Naive B cell (primary cell): ENCODE results near the gene MLNR. TPM values are rescaled to one million over a fixed set of nuclear protein-coding genes. Genes with fewer than 3 reads are reported as not detected.

Source experiments
- ATAC-seq, 2 donors: fragments of 150-1000 bp; cut with Tn5 transposase; 2 replicates each; pipeline ENCODE4 v1.10.0; 2021; ENCODE audit warnings: low read depth in 2 of 2, mild to moderate bottlenecking in 2 of 2, moderate library complexity in 2 of 2
- DNase-seq: peaks from one replicate; pipeline ENCODE4 v3.0.0; 2022
- H3K27ac Mint-ChIP-seq, 6 donors: one replicate each; pipeline ENCODE4 v1.8.0; 2020 to 2022; ENCODE audit warnings: mild to moderate bottlenecking in 6 of 6, mixed read lengths in 6 of 6, moderate library complexity in 5 of 6, inconsistent platforms in 2 of 6
- H3K27me3 Mint-ChIP-seq, 3 donors: one replicate each; pipeline ENCODE4 v1.8.0; 2021 to 2022; ENCODE audit warnings: mixed read lengths in 3 of 3, mild to moderate bottlenecking in 1 of 3
- H3K36me3 Mint-ChIP-seq, 2 donors: one replicate each; pipeline ENCODE4 v1.8.0; 2020 to 2022; ENCODE audit warnings: mixed read lengths in 2 of 2, inconsistent platforms in 1 of 2, mild to moderate bottlenecking in 1 of 2
- H3K4me1 Mint-ChIP-seq, 3 donors: one replicate each; pipeline ENCODE4 v1.8.0; 2020 to 2022; ENCODE audit warnings: mixed read lengths in 3 of 3, inconsistent platforms in 1 of 3, mild to moderate bottlenecking in 1 of 3, moderate library complexity in 1 of 3
- H3K4me3 Mint-ChIP-seq, 8 donors: one replicate each; pipeline ENCODE4 v1.8.0; 2020 to 2022; ENCODE audit warnings: mild to moderate bottlenecking in 8 of 8, mixed read lengths in 8 of 8, moderate library complexity in 8 of 8, inconsistent platforms in 2 of 8
- H3K9me3 Mint-ChIP-seq, 7 donors: one replicate each; pipeline ENCODE4 v1.8.0; 2020 to 2022; ENCODE audit warnings: mixed read lengths in 7 of 7, mild to moderate bottlenecking in 5 of 7, inconsistent platforms in 2 of 7, moderate library complexity in 1 of 7
- polyA plus RNA-seq, 6 donors: library from polyadenylated mRNA; unstranded; fragments of 300-500 nt; fragmentation: Illumina TruSeq; gene quantifications; one replicate each; pipeline ENCODE4 v1.2.3, GENCODE V29; 2021; ENCODE audit warnings: low read depth in 6 of 6

Gene MLNR, protein sequence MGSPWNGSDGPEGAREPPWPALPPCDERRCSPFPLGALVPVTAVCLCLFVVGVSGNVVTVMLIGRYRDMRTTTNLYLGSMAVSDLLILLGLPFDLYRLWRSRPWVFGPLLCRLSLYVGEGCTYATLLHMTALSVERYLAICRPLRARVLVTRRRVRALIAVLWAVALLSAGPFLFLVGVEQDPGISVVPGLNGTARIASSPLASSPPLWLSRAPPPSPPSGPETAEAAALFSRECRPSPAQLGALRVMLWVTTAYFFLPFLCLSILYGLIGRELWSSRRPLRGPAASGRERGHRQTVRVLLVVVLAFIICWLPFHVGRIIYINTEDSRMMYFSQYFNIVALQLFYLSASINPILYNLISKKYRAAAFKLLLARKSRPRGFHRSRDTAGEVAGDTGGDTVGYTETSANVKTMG
- not detected for polyA plus RNA-seq

DNA sequence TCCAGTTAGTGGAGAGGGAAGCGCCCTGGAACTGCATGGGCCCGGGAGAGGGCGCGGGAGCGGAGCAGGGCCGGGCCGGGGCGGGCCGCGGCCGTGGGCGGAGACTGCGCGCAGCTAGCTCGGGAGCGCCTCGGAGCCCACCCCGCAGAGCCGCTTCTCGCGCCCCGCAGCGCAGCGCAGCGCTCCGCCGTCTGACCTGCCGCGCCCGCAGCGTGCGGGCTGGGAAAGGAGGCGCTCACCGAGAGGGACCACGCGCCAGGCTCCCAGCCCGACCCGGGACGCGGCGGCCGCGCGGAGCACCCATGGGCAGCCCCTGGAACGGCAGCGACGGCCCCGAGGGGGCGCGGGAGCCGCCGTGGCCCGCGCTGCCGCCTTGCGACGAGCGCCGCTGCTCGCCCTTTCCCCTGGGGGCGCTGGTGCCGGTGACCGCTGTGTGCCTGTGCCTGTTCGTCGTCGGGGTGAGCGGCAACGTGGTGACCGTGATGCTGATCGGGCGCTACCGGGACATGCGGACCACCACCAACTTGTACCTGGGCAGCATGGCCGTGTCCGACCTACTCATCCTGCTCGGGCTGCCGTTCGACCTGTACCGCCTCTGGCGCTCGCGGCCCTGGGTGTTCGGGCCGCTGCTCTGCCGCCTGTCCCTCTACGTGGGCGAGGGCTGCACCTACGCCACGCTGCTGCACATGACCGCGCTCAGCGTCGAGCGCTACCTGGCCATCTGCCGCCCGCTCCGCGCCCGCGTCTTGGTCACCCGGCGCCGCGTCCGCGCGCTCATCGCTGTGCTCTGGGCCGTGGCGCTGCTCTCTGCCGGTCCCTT lies at the start of gene MLNR:
Gene MLNR, plus strand, starts transcription at position 303 of the 820 bp plus-strand sequence. Its CDS starts 0 bp downstream, at position 303.
- ATAC-seq (peak; percentile 80 to 89), DNase-seq (peak; percentile 37)
- peak within 1 kb of the TSS; percentile 58 to 89 (median 83) for H3K4me3 Mint-ChIP-seq
- H3K4me1 Mint-ChIP-seq = peaks cover 6 to 19% (median 15%) of the 10 kb centered on the region in 3 donors
- peaks cover 0 to 23% (median 5%) of the 10 kb centered on the region in 7 donors for H3K9me3 Mint-ChIP-seq
- H3K27me3 Mint-ChIP-seq = peaks cover 52 to 60% (median 54%) of the 10 kb centered on the region in 3 donors
- H3K36me3 Mint-ChIP-seq = peaks cover 0 to 25% of the 10 kb centered on the region in 2 donors
- peak within 1 kb of the TSS in 3 of 6 donors; percentile 15 to 21 (median 20) for H3K27ac Mint-ChIP-seq

DNA sequence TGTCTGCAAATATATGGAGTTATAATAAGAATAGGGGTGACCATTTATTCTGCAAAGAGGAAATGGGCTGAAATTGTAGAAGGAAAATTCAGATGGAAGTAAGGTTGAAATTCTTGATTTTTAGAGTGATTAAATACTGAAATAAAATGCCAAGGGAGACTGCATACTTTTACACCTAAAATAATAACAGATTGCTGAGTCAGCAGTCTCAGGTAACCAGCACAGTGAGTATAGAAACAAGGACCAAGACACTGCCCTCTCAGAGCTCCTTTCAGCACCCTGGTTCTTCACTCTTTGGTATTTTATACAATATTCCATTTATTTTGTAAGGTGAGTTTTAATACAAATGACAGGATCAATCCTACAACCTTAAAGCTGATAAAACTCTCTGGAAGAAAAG lies 48.8 kb upstream of the MLNR start:
- no peaks in the 10 kb centered on the region for H3K27me3 Mint-ChIP-seq
- H3K4me3 Mint-ChIP-seq = no peak overlapping the region
- H3K4me1 Mint-ChIP-seq = peaks cover 0 to 3% (median 0%) of the 10 kb centered on the region in 3 donors
- ATAC-seq (no peak), DNase-seq (no peak)
- peaks cover 13 to 29% of the 10 kb centered on the region in 2 donors for H3K36me3 Mint-ChIP-seq
- no peak overlapping the region for H3K27ac Mint-ChIP-seq
- peaks cover 0 to 4% (median 0%) of the 10 kb centered on the region in 7 donors for H3K9me3 Mint-ChIP-seq

DNA sequence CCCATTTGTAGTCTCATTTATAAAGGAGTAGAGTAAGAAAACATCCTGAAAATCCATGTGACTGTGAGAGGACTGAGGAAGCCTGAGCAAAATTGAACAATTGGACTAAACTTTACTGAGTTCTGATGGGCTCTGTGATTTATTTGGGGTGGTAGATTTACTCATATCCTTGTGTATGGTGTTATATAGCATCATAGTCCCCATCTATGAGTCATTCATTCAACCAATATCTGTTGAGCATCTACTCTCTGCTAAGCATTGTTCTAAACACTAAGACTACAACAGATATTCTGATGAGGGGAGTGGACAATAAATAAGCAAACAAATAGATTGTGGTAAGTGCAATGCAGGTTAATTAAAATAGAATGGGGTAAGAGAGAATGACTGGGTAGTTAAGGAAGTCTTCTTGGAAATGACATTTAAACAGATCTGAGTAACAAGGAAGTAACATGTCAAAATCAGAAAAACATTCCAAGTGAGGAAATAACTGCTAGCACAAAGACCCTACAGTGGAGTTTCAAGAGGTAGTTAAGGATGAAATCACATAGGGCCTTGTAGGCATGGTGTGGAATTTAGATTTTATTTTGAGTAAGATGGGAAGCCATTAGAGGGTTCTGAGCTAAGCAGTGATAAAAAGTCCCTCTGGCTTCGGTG lies 36.3 kb upstream of the MLNR start:
- no peak overlapping the region for H3K27ac Mint-ChIP-seq
- no peak for DNase-seq
- no peak for ATAC-seq
- H3K4me1 Mint-ChIP-seq = no peaks in the 10 kb centered on the region
- H3K36me3 Mint-ChIP-seq = peaks cover 10 to 27% of the 10 kb centered on the region in 2 donors
- no peaks in the 10 kb centered on the region for H3K9me3 Mint-ChIP-seq
- no peak overlapping the region for H3K4me3 Mint-ChIP-seq
- no peaks in the 10 kb centered on the region for H3K27me3 Mint-ChIP-seq

DNA sequence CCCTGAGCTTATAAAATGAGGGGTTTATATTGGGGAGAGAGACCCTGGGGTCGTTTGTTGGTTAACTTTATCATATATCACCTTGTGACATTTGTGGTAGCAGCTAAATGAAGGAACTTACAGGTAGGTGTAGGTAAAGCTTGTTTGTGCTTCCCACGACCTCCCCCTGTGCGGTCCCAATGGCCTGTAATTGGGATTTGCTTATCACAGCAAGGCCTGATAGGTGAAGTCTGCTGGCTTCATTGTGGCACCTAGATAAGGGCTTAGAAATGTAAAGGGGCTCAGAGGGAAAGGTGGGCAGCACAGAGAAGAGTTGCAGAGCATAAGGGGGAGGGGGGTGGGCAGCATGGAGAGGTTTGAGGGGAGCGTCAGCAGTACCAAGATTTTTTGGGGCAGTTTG lies 35.5 kb upstream of the MLNR start:
- Mint-ChIP-seq H3K27ac (no peak overlapping the region), H3K27me3 (no peaks in the 10 kb centered on the region), H3K4me1 (no peaks in the 10 kb centered on the region), H3K4me3 (no peak overlapping the region), H3K36me3 (peaks cover 9 to 26% of the 10 kb centered on the region in 2 donors), H3K9me3 (no peaks in the 10 kb centered on the region)
- DNase-seq = no peak
- ATAC-seq = no peak

DNA sequence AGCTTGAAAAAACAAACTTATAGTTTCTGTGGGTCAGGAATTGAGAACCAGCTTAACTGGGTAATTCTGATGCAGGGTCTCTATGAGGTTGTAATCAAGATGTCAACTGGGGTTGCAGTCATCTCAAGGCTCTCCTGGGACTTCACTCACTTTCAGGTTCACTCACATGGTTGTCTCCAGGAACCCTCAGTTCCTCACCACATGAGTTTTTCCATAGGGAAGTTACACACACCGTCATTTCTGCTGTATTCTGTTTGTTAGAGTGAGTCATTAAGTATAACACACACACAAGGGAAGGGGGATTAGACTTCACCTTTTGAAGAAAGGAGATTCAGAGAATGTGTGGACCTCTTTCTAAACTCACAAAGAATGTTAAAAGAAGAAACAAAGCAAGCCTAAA lies 34.9 kb upstream of the MLNR start:
- H3K4me3 Mint-ChIP-seq = no peak overlapping the region
- peaks cover 9 to 26% of the 10 kb centered on the region in 2 donors for H3K36me3 Mint-ChIP-seq
- H3K27me3 Mint-ChIP-seq = no peaks in the 10 kb centered on the region
- H3K4me1 Mint-ChIP-seq = no peaks in the 10 kb centered on the region
- H3K9me3 Mint-ChIP-seq = no peaks in the 10 kb centered on the region
- peak overlapping the region in 2 of 6 donors; percentile 4 to 47 for H3K27ac Mint-ChIP-seq
- DNase-seq = no peak
- no peak for ATAC-seq

DNA sequence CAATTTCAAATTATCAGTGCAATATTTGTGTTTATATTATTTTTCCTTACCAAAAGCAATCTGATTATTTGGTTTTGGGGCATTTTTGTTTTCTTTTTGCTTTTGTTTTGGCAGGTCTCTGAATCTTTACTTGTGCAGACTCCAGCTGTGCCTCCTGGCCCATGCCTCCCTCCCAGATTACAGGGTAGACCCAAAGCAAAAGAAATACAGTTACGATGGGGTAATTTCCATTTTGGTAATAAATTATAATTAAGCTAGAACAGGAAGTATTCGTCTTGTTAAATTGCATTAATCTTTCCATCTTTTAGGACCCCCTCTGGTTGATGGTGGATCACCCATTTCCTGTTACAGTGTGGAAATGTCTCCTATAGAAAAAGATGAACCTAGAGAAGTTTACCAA lies 29.2 kb upstream of the MLNR start:
- Mint-ChIP-seq H3K36me3 (peaks cover 9 to 21% of the 10 kb centered on the region in 2 donors), H3K27ac (peak overlapping the region in 1 of 6 donors; percentile 38)

DNA sequence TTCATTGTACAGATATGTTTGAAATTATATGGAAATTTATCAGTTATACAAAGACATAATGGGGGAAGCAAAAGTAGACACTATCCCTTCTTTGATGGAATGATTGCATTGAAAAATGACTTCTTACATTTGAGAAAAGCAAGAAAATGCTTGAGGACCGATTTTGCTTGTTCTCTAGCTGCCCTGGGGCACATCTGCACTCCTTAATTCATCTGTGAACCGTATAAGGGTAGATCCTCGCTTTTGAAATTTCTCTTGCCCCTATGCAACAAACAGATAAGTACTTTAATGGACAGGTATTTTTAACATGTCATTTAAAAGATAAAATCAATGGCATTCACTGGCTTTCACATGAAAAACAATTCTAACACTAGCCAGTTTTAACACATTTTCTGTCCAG lies 13.5 kb upstream of the MLNR start:
- H3K4me1 Mint-ChIP-seq = no peaks in the 10 kb centered on the region
- DNase-seq = no peak
- no peak overlapping the region for H3K27ac Mint-ChIP-seq
- no peak overlapping the region for H3K4me3 Mint-ChIP-seq
- ATAC-seq = no peak
- peaks cover 11 to 15% of the 10 kb centered on the region in 2 donors for H3K36me3 Mint-ChIP-seq
- H3K27me3 Mint-ChIP-seq = no peaks in the 10 kb centered on the region
- H3K9me3 Mint-ChIP-seq = no peaks in the 10 kb centered on the region

More for the DNA sequence above, 29.2 kb upstream of the MLNR start:
- ATAC-seq = no peak
- Mint-ChIP-seq H3K27me3 (no peaks in the 10 kb centered on the region), H3K4me1 (no peaks in the 10 kb centered on the region), H3K9me3 (no peaks in the 10 kb centered on the region), H3K4me3 (no peak overlapping the region)
- DNase-seq = no peak

DNA sequence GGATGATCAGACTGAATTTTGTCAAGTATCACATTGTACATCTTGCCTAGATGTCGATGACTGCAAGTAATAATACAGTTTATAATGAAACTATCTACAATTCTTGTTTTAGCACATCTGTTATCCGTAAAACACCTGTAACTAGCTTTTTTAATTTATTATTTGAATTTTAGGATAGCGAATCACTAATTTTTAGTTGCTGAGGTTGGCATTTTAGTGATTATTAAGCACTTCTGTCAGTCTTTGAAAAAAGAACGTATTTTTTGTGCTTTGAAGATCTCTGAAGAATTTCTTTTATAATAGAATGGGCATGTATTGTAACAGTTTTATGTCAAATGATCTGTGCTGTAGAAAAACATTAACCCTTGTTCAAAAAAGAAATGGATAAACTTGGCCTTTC lies 11.5 kb upstream of the MLNR start:
- DNase-seq (no peak), ATAC-seq (no peak)
- Mint-ChIP-seq H3K9me3 (no peaks in the 10 kb centered on the region), H3K36me3 (peaks cover 11% of the 10 kb centered on the region in 2 donors), H3K27me3 (no peaks in the 10 kb centered on the region), H3K4me1 (peaks cover 1 to 4% (median 3%) of the 10 kb centered on the region in 3 donors), H3K27ac (no peak overlapping the region), H3K4me3 (no peak overlapping the region)

DNA sequence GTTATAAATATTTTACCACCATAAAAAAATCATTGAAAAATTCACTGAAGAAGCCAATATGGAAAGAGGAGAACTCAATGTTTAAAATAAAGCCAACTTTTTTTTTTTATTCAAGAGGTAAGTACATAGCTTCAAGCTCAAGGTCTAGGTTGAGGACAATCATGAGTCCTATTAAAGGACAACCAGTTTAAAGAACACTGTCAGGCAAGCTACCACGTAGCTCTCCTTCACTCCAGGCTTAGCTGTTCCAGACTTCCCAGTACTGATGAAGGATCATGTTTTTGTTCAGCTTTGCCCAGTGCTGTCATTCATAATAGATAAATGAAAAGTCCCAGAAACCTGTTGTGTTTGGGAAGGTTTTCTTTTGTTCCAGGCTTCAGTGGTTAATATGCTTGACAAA lies 10.0 kb upstream of the MLNR start:
- H3K4me3 Mint-ChIP-seq = no peak overlapping the region
- H3K36me3 Mint-ChIP-seq = peaks cover 7 to 11% of the 10 kb centered on the region in 2 donors
- no peak overlapping the region for H3K27ac Mint-ChIP-seq
- H3K9me3 Mint-ChIP-seq = peaks cover 0 to 3% (median under 1%) of the 10 kb centered on the region in 7 donors
- peaks cover 14 to 19% (median 16%) of the 10 kb centered on the region in 3 donors for H3K4me1 Mint-ChIP-seq
- ATAC-seq (no peak), DNase-seq (no peak)
- no peaks in the 10 kb centered on the region for H3K27me3 Mint-ChIP-seq

DNA sequence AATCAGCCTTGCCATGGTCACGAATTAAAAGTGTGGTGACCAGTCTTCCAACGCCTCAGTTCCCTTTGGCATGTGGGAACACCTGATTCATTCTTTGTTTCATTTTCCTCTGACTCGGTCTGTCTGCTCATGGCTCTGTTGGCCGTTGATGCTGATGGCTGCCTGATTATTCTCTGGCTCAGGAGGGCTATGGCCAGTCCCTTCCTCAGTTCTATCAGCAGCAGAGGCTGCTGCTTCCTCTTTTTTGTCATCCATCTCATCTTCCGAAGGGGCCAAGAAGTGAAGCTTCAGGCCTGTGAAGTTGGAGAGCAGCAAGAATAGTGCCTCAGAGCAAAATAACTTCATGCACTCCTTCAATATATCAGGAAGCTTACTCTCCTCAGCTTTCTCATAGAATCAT lies 9.5 kb upstream of the MLNR start:
- Mint-ChIP-seq H3K36me3 (peaks cover 7 to 8% of the 10 kb centered on the region in 2 donors), H3K27me3 (no peaks in the 10 kb centered on the region), H3K27ac (no peak overlapping the region), H3K4me3 (no peak overlapping the region), H3K4me1 (peaks cover 17 to 22% (median 18%) of the 10 kb centered on the region in 3 donors), H3K9me3 (peaks cover 0 to 6% (median 2%) of the 10 kb centered on the region in 7 donors)
- ATAC-seq (no peak), DNase-seq (no peak)

DNA sequence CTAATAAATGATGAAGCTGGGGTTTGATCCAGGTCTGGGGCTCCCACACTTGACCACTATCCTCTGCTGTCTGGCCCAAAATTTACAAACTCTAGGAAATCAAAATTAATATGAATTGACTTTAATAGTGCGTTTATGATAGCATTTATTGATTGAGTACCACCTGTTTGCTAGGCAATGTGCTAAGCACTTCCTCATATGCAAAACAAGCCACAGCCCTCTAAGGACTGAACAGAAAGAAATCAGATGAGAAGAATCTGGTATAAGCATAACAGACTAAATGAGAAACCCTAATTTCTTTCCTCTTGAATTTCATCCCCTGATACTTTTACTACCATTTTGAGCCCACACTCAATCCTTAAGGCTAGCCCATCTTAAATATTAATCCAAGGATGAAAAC lies 6.6 kb upstream of the MLNR start:
- Mint-ChIP-seq H3K27me3 (peaks cover 21 to 23% (median 22%) of the 10 kb centered on the region in 3 donors), H3K4me1 (peaks cover 23 to 28% (median 26%) of the 10 kb centered on the region in 3 donors), H3K4me3 (peak overlapping the region in 2 of 8 donors; percentile 0 to 55), H3K36me3 (peaks cover 0 to 19% of the 10 kb centered on the region in 2 donors), H3K9me3 (peaks cover 0 to 26% (median 7%) of the 10 kb centered on the region in 7 donors), H3K27ac (peak overlapping the region in 1 of 6 donors; percentile 42)
- ATAC-seq (peak; percentile 43 to 51), DNase-seq (no peak)

DNA sequence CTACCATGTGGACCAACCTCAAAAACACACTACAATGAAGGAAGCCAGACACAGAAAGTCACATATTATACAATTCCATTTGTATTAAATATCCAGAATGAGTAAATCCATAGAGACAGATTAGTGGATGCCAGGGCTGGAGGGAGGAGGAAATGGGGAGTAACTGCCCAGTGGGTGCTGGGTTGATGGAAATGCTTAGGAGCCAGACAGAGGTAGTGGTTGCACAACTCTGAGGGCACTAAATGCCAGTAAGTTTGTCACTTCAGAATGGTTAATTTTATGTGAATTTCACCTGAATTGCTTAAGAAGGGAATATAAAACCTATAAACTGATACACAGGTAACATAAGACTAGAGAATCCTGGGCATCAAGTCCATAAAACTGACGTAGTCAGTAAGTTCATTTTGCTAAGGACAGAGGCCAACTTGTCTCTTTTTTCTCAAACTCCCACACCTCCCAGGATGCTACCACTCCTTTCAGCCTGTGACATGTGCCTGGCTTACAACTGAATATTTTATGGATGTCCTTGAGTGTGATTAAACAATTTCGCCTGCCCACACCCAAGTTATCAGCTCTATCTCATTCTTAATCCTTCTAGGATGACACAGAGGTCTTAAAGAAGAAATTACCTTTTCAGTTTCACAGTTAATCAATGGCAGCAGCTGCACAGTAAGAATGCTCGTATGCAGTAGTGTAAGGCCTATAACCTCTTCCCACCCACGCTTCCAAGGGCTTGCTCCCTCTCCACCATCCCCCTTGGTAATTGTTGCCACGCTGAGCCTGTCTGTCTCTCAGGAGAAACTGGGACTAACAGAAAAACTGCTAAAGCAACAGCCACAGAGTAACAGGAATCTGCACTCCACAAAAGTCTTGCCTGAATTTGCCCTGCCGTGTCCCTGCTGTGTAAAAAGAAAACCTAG lies 5.9 kb upstream of the MLNR start:
- Mint-ChIP-seq H3K36me3 (peaks cover 0 to 19% of the 10 kb centered on the region in 2 donors), H3K27me3 (peaks cover 25 to 30% (median 28%) of the 10 kb centered on the region in 3 donors), H3K4me3 (peak overlapping the region in 4 of 8 donors; percentile 0 to 57 (median 38)), H3K9me3 (peaks cover 0 to 26% (median 7%) of the 10 kb centered on the region in 7 donors), H3K4me1 (peaks cover 23 to 28% (median 26%) of the 10 kb centered on the region in 3 donors), H3K27ac (peak overlapping the region in 2 of 6 donors; percentile 38 to 42)
- DNase-seq (no peak), ATAC-seq (no peak)
